GM21515 (cell line): Measurements from ENCODE around the gene ING5.
"Not testable (repeated sequence)": the region's sequence is repeated elsewhere in the genome, so short reads cannot be mapped to it uniquely, and the experiment has no call there.

ENCODE experiments used
- ATAC-seq: cut with Tn5 transposase; IDR thresholded peaks from one replicate; pipeline ENCODE4 v1.9.1; 2021; ENCODE audit not compliant: unreplicated experiment

The ING5 gene

DNA sequence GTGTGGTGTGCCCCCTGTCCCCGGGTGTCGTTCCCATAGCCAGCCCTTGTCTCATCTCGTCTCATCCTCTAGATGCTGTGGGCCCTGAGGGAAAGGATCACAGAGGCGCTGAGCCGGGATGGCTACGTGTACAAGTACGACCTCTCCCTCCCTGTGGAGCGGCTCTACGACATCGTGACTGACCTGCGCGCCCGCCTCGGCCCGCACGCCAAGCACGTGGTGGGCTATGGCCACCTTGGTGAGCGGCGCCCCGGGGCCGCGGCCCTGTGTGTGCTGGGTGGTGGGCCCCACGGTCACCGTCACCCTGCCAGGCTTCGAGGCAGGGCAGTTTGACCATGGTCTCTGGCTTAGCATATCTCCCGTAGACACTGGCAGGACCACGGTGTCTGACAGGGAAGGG lies 53.9 kb downstream of the ING5 start:
- ATAC-seq = no peak

GRCh38 chr2:241759067-241759807 lies 57.4 kb downstream of the ING5 start:
- no peak for ATAC-seq

DNA sequence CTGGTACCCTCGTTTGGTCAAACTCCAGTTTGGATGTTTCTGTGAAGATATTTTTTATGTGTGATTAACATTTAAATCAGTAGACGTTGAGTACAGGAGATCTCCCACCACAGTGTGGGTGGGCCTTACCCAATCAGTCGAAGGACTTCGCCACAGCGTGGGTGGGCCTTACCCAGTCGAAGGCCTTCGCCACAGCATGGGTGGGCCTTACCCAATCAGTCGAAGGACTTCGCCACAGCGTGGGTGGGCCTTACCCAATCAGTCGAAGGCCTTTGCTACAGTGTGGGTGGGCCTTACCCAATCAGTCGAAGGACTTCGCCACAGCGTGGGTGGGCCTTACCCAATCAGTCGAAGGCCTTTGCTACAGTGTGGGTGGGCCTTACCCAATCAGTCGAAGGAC lies 58.1 kb downstream of the ING5 start:
- ATAC-seq = not testable (repeated sequence)

- no peak for ATAC-seq
These were observed 58.5 kb downstream of the ING5 start for GRCh38 chr2:241760301-241760771.

- ATAC-seq = no peak
These were observed 60.6 kb downstream of the ING5 start for GRCh38 chr2:241762321-241762932.

DNA sequence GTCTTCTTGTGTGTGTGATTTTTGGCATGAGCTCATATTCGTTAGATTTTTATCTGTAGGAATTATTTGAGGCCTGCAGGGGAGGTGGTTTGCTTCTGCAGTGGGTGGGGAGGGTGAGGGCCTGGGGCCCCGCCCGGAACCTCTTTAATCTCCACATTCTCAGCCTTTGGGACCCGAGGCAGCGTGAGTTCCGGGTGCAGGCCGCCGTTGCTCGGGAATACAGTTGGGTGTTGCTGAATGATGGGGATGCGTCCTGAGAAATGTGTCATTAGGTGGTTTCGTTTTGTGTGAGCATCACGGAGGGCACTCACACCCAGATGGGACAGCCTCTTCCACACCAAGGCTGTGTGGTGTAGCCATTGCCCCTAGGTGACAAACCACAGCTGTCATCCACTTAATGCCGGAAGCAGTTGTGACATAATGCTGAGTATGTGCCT lies 61.1 kb downstream of the ING5 start:
- ATAC-seq = no peak

- ATAC-seq = no peak
These were observed 61.9 kb downstream of the ING5 start for GRCh38 chr2:241763551-241764274.

DNA sequence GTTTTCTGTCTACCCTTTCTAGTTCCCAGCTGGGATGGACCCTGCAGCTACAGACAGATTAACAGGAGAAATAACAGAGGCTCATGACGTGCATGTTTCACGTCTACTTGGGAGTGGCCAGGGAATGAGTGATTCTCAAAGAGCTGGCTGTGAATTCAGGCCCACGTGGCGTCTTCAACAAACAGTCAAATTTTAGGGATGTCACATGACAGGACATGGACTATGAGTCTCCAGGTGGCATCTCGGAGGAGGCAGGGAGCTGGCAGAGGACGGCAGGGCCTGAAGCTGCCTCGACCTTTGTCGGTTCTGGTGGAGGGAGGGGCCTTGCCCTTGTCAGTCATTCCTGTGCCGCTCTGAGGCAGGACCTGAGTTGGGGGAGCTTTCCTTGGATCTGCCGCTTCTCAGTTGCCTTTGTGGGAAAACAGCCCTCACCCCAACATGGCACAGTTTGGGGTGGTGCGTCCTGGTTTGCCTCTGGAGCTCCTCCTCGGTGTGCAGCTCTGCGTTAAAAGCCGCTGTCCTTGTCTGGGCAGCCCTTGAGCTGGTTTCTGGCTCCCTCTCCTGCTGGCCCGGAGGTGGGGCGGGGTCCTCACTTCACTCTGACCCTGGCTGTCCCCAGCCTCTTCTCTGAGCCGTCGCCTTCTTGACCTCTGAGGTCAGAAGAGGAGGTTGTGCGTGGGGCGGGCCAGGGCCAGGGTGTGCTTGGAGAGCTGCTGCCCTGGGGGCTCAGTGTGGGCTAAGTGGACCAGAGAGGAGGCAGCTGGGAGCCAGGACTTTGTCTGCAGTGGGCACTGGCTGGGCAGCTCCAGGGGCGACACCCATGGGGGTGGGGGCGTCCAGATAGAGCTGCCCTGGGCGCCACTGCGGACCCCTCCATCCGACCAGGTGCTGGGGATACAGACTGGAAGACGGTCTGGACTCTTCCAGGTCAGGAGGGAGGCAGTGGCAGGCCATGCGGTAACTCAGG lies 62.7 kb downstream of the ING5 start:
- no peak for ATAC-seq

- no peak for ATAC-seq
These were observed 65.8 kb downstream of the ING5 start for GRCh38 chr2:241767464-241768250.

DNA sequence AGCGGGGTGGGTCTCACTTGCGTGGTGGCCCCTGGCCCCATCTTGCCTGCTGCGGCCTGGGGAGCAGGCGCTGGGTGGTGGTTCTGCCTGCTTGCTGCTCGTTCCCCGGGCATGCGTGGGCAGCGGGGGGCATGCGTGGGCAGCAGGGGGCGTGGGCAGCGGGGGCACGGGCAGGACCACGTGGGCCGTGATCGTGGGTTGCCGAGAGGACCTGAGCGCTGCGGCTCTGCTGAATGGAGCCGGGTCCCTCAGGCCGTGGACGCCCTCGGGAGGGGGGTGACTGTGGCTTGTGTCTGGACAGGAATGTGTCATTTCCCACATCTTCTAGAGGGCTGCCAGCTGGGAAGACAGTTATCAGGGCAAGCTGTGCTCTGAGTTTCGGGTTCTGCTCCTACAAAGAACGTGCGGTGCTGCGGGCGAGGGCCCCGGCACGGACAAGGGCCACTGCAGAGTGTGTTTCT lies 66.4 kb downstream of the ING5 start:
- no peak for ATAC-seq

GRCh38 chr2:241768850-241769249 lies 67.0 kb downstream of the ING5 start:
- no peak for ATAC-seq

GRCh38 chr2:241769819-241770184 lies 68.0 kb downstream of the ING5 start:
- no peak for ATAC-seq

- no peak for ATAC-seq
These were observed 68.5 kb downstream of the ING5 start for GRCh38 chr2:241770185-241770935.

DNA sequence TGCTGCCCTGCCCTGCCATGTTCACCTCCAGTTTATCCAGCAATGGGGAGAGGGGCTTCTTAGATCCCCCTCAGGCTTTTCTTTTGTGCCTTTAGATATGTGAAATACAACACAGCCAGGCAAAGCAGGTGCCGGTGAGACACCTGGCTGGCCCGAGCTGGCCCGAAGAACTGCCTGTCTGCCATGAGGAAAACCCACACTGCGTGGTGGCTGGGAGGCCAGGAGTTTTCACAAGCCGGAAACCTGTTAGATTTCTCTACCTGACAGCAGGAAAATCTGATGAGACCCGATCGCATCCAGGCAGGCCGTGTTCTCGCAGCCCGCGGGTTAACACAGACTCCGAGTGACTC lies 69.1 kb downstream of the ING5 start:
- no peak for ATAC-seq

DNA sequence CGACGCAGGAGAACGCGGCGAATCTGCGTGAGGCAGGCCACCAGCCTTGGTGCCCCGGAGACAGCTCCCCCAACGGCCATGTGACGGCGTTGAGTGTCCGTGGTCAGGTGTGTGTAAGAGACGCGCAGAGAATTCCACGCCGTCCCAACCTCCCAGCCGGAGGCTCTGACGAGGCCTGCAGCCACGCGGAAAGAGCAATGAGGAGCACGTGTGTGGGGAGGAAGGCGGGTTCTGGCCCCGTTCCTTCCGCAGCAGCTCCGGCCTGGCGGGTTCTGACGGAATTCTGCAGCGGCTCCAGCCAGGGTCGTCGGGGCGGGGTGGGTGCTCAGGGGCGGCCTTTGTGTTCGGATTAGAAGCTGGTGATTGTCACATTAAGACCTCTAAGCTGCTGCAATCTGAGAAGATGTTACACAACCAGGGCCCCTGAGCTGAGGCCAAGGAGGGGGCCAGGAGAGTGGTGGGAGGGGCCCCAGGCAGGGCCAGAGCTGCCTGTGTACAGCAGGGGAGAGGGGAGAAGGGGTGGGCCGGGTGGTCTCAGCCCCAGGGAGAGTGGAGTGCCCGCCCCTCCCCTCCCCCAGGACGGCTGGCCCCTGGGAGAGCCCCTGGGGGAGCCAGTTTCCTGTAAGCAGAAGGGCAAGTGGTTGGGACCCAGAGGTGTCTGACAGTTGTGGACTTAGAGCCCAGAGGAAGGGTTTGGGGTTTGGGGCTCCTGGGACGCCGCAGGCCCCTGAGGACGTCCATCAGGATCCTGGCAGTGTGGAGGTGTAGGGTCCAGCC lies 69.6 kb downstream of the ING5 start:
- ATAC-seq = no peak

GRCh38 chr2:241772063-241772499 lies 70.2 kb downstream of the ING5 start:
- no peak for ATAC-seq

DNA sequence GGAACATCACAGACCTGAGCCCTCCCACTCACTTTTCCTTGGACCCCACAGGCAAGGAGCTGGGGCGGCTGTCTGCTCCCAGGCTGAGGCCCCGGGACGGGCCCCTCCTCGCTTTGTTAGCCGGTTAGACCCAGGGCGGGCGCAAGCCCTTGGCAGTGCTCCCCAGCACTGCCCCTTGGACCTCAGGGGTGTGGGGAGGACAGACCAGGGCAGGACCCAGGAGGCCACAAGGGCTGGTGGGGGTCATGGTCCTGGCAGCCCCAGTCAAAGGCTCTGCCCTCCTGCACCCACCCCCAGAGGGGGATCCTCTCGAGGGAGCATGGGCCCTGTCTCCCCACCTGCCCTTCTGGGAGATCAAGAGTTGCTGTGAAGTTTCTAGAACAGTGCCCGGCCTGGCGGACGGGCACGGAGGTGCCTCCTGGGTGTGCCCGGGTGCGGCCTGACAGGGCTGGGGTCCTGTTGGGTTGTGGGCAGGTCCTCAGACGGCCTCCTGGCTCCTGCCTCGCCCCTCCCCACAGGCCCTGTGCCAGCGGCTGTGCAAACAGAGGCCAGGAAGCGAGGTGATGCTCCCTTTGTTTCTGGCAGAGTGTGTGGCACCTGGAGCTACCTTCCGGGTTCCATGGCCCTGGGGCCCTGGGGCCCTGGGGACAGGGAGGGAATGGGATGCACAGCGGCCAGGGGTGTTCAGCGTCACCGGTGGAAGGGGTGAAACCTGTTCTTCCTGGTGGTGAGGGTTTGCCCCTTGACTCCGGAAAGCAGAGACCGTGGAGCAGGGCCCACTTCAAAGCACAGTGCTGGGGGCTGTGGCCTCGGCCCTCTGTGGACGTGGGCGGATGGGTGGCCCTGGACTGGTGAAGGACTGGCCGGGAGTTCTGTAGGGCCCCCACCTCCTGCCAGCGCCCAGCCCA lies 71.9 kb downstream of the ING5 start:
- no peak for ATAC-seq
